HepG2 (cell line): ENCODE data around the gene HHLA2. TPM values are rescaled to one million over a fixed set of nuclear protein-coding genes. Genes with fewer than 3 reads are reported as not detected.

Experiments
- ATAC-seq: fragments of 200-7000 bp; cut with Tn5 transposase; 3 replicates; pipeline ENCODE4 v1.9.1; 2020; ENCODE audit warnings: mild to moderate bottlenecking, moderate library complexity
- BruUV-seq: library from RNA; stranded (reverse); fragments of 400-500 nt; replicated peaks from 2 replicates; lab custom pipeline; 2021; lab: Mats Ljungman, UMichigan
- CTCF ChIA-PET: fragments of 300-600 bp; formaldehyde crosslinking; extraction: SDS; loops from one replicate; lab custom pipeline; 2021; ENCODE audit warnings: low total read pairs, inconsistent platforms, low intra/inter-chr PET ratio; lab: Yijun Ruan, JAX
- POLR2A ChIA-PET: fragments of 350-600 bp; sonication (Branson Sonifier 250); formaldehyde crosslinking; loops from one replicate; lab custom pipeline; 2020; ENCODE audit warnings: antibody characterized with exemption, inconsistent platforms; lab: Yijun Ruan, JAX
- DNase-seq: peaks from one replicate; pipeline ENCODE4 v3.0.0-alpha.2; 2015; ENCODE audit warnings: low spot score
- FAIRE-seq: peaks from 3 replicates; lab custom pipeline; 2011; peaks lifted over from hg19 to GRCh38; lab: Jason Lieb, UNC
- H2AFZ ChIP-seq: one replicate; pipeline ENCODE4 v1.6.1; 2011; ENCODE audit warnings: low read length, inconsistent platforms
- H3K27ac ChIP-seq: fragments of 300-600 bp; 3 replicates; pipeline ENCODE4 v1.8.0; 2011; ENCODE audit warnings: mixed run types, mild to moderate bottlenecking, mixed read lengths, low read length, inconsistent platforms; ENCODE audit not compliant: insufficient read depth; ENCODE audit errors: extremely low read length
- H3K27me3 ChIP-seq, 2 experiments: fragments of 200-600 bp in 1 of 2; 2 replicates in 1 of 2; 3 replicates in 1 of 2; pipeline versions ENCODE4 v1.6.0 to v1.8.0; 2011; ENCODE audit warnings: low read length in 2 of 2, mild to moderate bottlenecking in 2 of 2, moderate library complexity in 2 of 2, inconsistent platforms in 1 of 2; ENCODE audit not compliant: insufficient read depth in 2 of 2, control insufficient read depth in 1 of 2
- H3K36me3 ChIP-seq, 2 experiments: fragments of 200-600 bp in 1 of 2; replicated peaks in 1 of 2; 2 replicates in 1 of 2; 3 replicates in 1 of 2; pipeline versions ENCODE4 v1.5.1 to v1.8.0; 2011; ENCODE audit warnings: low read length in 2 of 2, inconsistent platforms in 1 of 2; ENCODE audit not compliant: insufficient read depth in 2 of 2, control insufficient read depth in 1 of 2
- H3K4me1 ChIP-seq: 2 replicates; pipeline ENCODE4 v1.5.1; 2012; ENCODE audit warnings: low read length, inconsistent platforms; ENCODE audit not compliant: insufficient read depth
- H3K4me2 ChIP-seq: 2 replicates; pipeline ENCODE4 v1.6.0; 2011; ENCODE audit warnings: low read depth, low read length, inconsistent platforms
- H3K4me3 ChIP-seq, 3 experiments: fragments of 200-600 bp in 1 of 3; sonication (generic), shearing (Covaris generic) in 1 of 3; replicated peaks in 1 of 3; 2 replicates each; pipeline ENCODE4 v1.5.1; 2011 to 2016; ENCODE audit warnings: low read length in 3 of 3, inconsistent platforms in 2 of 3, low read depth in 2 of 3, mild to moderate bottlenecking in 2 of 3, control low read depth in 1 of 3, mixed read lengths in 1 of 3; ENCODE audit not compliant: insufficient read depth in 1 of 3
- H3K79me2 ChIP-seq: one replicate; pipeline ENCODE4 v1.6.1; 2011; ENCODE audit warnings: low read length, inconsistent platforms; ENCODE audit not compliant: insufficient read depth
- H3K9ac ChIP-seq: 2 replicates; pipeline ENCODE4 v1.6.0; 2011; ENCODE audit warnings: mild to moderate bottlenecking, low read depth, low read length, inconsistent platforms; ENCODE audit not compliant: insufficient read depth
- H3K9me3 ChIP-seq: 2 replicates; pipeline ENCODE4 v1.5.1; 2012; ENCODE audit warnings: mild to moderate bottlenecking, low read length
- H4K20me1 ChIP-seq: 2 replicates; pipeline ENCODE4 v1.6.0; 2011; ENCODE audit warnings: inconsistent platforms, mild to moderate bottlenecking, low read length, moderate library complexity; ENCODE audit not compliant: insufficient read depth
- AKAP8 ChIP-seq: sonication (generic); formaldehyde crosslinking; IDR thresholded peaks from 2 replicates; pipeline ENCODE4 v1.5.1; 2020; ENCODE audit warnings: mild to moderate bottlenecking, missing genetic modification reagents
- KDM3A ChIP-seq: IDR thresholded peaks from 2 replicates; pipeline ENCODE4 v1.6.1; 2018; ENCODE audit warnings: low read depth, missing compliant biosample characterization
- MEIS1 ChIP-seq: sonication (generic); formaldehyde crosslinking; IDR thresholded peaks from 2 replicates; pipeline ENCODE4 v1.9.0; 2021; ENCODE audit warnings: mild to moderate bottlenecking, missing genetic modification reagents, moderate library complexity, borderline replicate concordance
- RARA ChIP-seq: IDR thresholded peaks from 2 replicates; pipeline ENCODE4 v1.6.1; 2016; ENCODE audit warnings: missing genetic modification reagents, missing compliant biosample characterization
- REL ChIP-seq: sonication (generic); formaldehyde crosslinking; conservative IDR thresholded peaks from 2 replicates; pipeline ENCODE4 v1.8.0; 2022; ENCODE audit warnings: mild to moderate bottlenecking, missing genetic modification reagents, moderate library complexity
- SIX1 ChIP-seq: sonication (generic); formaldehyde crosslinking; IDR thresholded peaks from 2 replicates; pipeline ENCODE4 v1.4.0; 2020; ENCODE audit warnings: missing genetic modification reagents, borderline replicate concordance
- ZKSCAN5 ChIP-seq: sonication (generic); formaldehyde crosslinking; IDR thresholded peaks from 2 replicates; pipeline ENCODE4 v1.5.1; 2020; ENCODE audit warnings: mild to moderate bottlenecking, missing genetic modification reagents
- ZMYM4 ChIP-seq: sonication (generic); formaldehyde crosslinking; IDR thresholded peaks from 2 replicates; pipeline ENCODE4 v1.8.1; 2023; ENCODE audit warnings: mild to moderate bottlenecking, missing genetic modification reagents
- ZNF101 ChIP-seq: sonication (generic); formaldehyde crosslinking; IDR thresholded peaks from 2 replicates; pipeline ENCODE4 v1.4.0; 2020; ENCODE audit warnings: mild to moderate bottlenecking, low read depth, missing genetic modification reagents, borderline replicate concordance
- ZNF121 ChIP-seq: sonication (generic); formaldehyde crosslinking; IDR thresholded peaks from 2 replicates; pipeline ENCODE4 v1.5.0; 2020; ENCODE audit warnings: mild to moderate bottlenecking, missing genetic modification reagents
- ZNF329 ChIP-seq: sonication (generic); formaldehyde crosslinking; IDR thresholded peaks from 2 replicates; pipeline ENCODE4 v1.9.0; 2021; ENCODE audit warnings: low read depth, mild to moderate bottlenecking, missing genetic modification reagents
- ZNF382 ChIP-seq: sonication (generic); formaldehyde crosslinking; IDR thresholded peaks from 2 replicates; pipeline ENCODE4 v1.5.0; 2020; ENCODE audit warnings: missing genetic modification reagents, mild to moderate bottlenecking, borderline replicate concordance
- ZNF546 ChIP-seq: sonication (generic); formaldehyde crosslinking; conservative IDR thresholded peaks from 2 replicates; pipeline ENCODE4 v1.8.1; 2023; ENCODE audit warnings: mild to moderate bottlenecking, missing genetic modification reagents
- ZNF562 ChIP-seq: sonication (generic); formaldehyde crosslinking; IDR thresholded peaks from 2 replicates; pipeline ENCODE4 v1.8.0; 2022; ENCODE audit warnings: missing genetic modification reagents, borderline replicate concordance
- WGBS: methylation state at CpG from one replicate; pipeline ENCODE4 v1.1.6; 2017; ENCODE audit warnings: low lambda C conversion rate; 5-methylcytosine and 5-hydroxymethylcytosine counted together
- in situ Hi-C: cut with HindIII; loops from 2 replicates; pipeline ENCODE4 v1.10.0; 2017; ENCODE audit warnings: low pct_unique_long_range_greater_than_20kb; ENCODE audit not compliant: extremely low pct_ligation_motif_present
- intact Hi-C: fragments of 100-400 bp; cut with micrococcal nuclease; formaldehyde crosslinking; loops from one replicate; pipeline ENCODE4 v1.10.0; 2022; ENCODE audit not compliant: unreplicated experiment
- polyA plus RNA-seq, 8 experiments: library from polyadenylated mRNA; depleted of rRNA in 3 of 8; stranded (reverse) in 7 of 8; unstranded in 1 of 8; fragments of >200 nt; fragmentation: Illumina TruSeq in 4 of 8; extraction: Trizol in 4 of 8; gene quantifications; 2 replicates each; pipeline versions ENCODE4 v1.2.1 to v1.2.3, GENCODE V29; 2011 to 2016; ENCODE audit warnings: low read depth in 4 of 8, missing spikeins in 1 of 8, mixed read lengths in 1 of 8; ENCODE audit not compliant: insufficient read depth in 1 of 8
- total RNA-seq, 5 experiments: library from RNA; depleted of rRNA; stranded (reverse); fragments of >200 nt; fragmentation: Illumina TruSeq; extraction: Trizol; gene quantifications; 2 replicates each; pipeline ENCODE4 v1.2.3, GENCODE V29; 2016; ENCODE audit warnings: low read depth in 1 of 5
- TF ChIP-seq, protein P1 (sequence below): sonication (generic); formaldehyde crosslinking; IDR thresholded peaks from 2 replicates; pipeline ENCODE4 v1.8.0; 2022; ENCODE audit warnings: missing genetic modification reagents, mild to moderate bottlenecking, inconsistent platforms, borderline replicate concordance

The HHLA2 gene
- total and polyA plus RNA-seq, 2 of the 13 experiments (the other 11 are each of a cell fraction or from before 2014, with no cell fraction given), result not detected

- Histone ChIP-seq H3K36me3 (no peaks in the 10 kb centered on the region), H3K27me3 (no peaks in the 10 kb centered on the region; a peak in 1 of 5 replicates), H3K9me3 (no peaks in the 10 kb centered on the region), H3K4me2 (no peak overlapping the region), H3K79me2 (no peaks in the 10 kb centered on the region), H3K4me3 (no peak overlapping the region), H3K4me1 (no peaks in the 10 kb centered on the region), H4K20me1 (no peaks in the 10 kb centered on the region), H3K9ac (no peak overlapping the region), H2AFZ (no peak overlapping the region), H3K27ac (no peak overlapping the region)
- FAIRE-seq (no peak), ATAC-seq (no peak), DNase-seq (no peak)
- CTCF ChIA-PET, result no interaction called here
- intact Hi-C loops (no loop called here), in situ Hi-C loops (no loop called here)
- POLR2A ChIA-PET, result no interaction called here
- no peak for TF ChIP-seq ZNF382 (CRISPR knock-in tag)
- TF ChIP-seq ZMYM4, result no peak
- no peak for TF ChIP-seq ZKSCAN5 (CRISPR knock-in tag)
- TF ChIP-seq ZNF101, result no peak
- TF ChIP-seq ZNF121 (CRISPR knock-in tag), result no peak
- TF ChIP-seq SIX1 (CRISPR knock-in tag), result no peak
- BruUV-seq, result no TSS peak
- WGBS, result 48% methylated on average over 1 of the region's 1 CpG
These were observed 58.2 kb downstream of the HHLA2 start for GRCh38 chr3:108354562-108354961.

DNA sequence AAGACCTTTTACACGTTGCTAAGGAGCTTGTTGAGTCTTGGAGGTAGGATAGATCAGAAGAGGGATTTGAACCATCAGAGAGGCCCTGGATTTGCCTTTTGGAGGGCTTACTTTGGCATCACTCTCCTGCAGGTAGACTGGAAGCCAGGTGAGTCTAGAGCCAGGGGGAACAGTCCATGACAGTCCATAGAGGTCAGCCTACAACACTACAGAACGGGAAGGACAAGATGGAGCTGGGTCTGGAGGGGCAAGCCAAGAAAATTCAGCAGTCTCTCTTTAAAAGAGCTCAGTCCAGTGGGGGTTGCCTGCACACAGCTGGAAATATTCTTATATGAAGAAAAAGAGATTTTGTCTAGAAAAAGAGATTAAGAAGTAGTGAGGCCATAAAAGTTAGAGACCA lies 60.7 kb downstream of the HHLA2 start:
- no peak for FAIRE-seq
- in situ Hi-C loops (no loop called here), intact Hi-C loops (no loop called here)
- no peaks in the 10 kb centered on the region for H3K79me2 ChIP-seq
- ATAC-seq, result no peak
- no peak overlapping the region for H2AFZ ChIP-seq
- ChIA-PET CTCF (no interaction called here), POLR2A (no interaction called here)
- WGBS, result 0% methylated on average over 2 of the region's 2 CpGs
- H3K27me3 ChIP-seq, result no peaks in the 10 kb centered on the region; a peak in 1 of 5 replicates
- H3K4me3 ChIP-seq, result no peak overlapping the region
- DNase-seq, result no peak
- BruUV-seq, result no TSS peak
- H3K36me3 ChIP-seq, result no peaks in the 10 kb centered on the region
- H3K9me3 ChIP-seq, result no peaks in the 10 kb centered on the region
- no peaks in the 10 kb centered on the region for H4K20me1 ChIP-seq
- H3K4me2 ChIP-seq, result no peak overlapping the region
- TF ChIP-seq ZNF329, result no peak
- no peak for TF ChIP-seq RARA (CRISPR knock-in tag)
- TF ChIP-seq AKAP8 (CRISPR knock-in tag), result no peak
- no peak for TF ChIP-seq MEIS1 (CRISPR knock-in tag)
- no peak for TF ChIP-seq ZNF546 (CRISPR knock-in tag)
- TF ChIP-seq KDM3A (CRISPR knock-in tag), result no peak
- TF ChIP-seq REL, result no peak
- TF ChIP-seq ZNF562 (CRISPR knock-in tag), result no peak
- TF ChIP-seq, protein P1, sequence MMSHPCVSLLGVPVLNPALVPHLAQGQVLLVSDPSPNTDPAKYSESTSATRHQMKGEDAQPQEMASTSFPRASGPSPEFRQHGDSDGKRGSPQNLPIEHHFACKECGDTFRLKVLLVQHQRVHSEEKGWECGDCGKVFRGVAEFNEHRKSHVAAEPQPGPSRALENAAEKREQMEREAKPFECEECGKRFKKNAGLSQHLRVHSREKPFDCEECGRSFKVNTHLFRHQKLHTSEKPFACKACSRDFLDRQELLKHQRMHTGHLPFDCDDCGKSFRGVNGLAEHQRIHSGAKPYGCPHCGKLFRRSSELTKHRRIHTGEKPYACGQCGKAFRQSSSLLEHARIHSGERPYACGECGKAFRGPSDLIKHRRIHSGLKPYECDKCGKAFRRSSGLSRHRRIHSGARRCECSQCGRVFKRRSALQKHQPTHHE (CRISPR knock-in tag), result no peak
- no peak overlapping the region for H3K9ac ChIP-seq
- H3K4me1 ChIP-seq, result no peaks in the 10 kb centered on the region
- no peak overlapping the region for H3K27ac ChIP-seq
